ENCODE data around the gene APCDD1.

Gene APCDD1

GRCh38 chr18:10473132-10473531, 18.7 kb downstream of the APCDD1 start:
- no peaks in the 10 kb centered on the region for H3K36me3 ChIP-seq (ENCODE audit: control insufficient read depth, insufficient read depth, low read length)
- H3K4me3 ChIP-seq (replicated peaks; ENCODE audit: low read depth, low read length), result no peak overlapping the region
- no peak for TF ChIP-seq CTCF (IDR thresholded peaks at IDR 0.05; ENCODE audit: insufficient read depth, low read length, poor library complexity, severe bottlenecking)
- no peaks in the 10 kb centered on the region; the same call in 1 of the 2 replicates for H3K27me3 ChIP-seq (replicated peaks; ENCODE audit: control insufficient read depth, insufficient read depth, low read length)
- no peak for DNase-seq (ENCODE audit: extremely low read depth, insufficient read length)

GRCh38 chr18:10474309-10474708, 19.9 kb downstream of the APCDD1 start:
- Histone ChIP-seq H3K36me3 (ENCODE audit: control insufficient read depth, insufficient read depth, low read length) (no peaks in the 10 kb centered on the region), H3K4me3 (replicated peaks; ENCODE audit: low read depth, low read length) (no peak overlapping the region), H3K27me3 (replicated peaks; ENCODE audit: control insufficient read depth, insufficient read depth, low read length) (no peaks in the 10 kb centered on the region; the same call in none of the 2 replicates)
- no peak for TF ChIP-seq CTCF (IDR thresholded peaks at IDR 0.05; ENCODE audit: insufficient read depth, low read length, poor library complexity, severe bottlenecking)
- DNase-seq (ENCODE audit: extremely low read depth, insufficient read length), result no peak

GRCh38 chr18:10475276-10475653, 20.8 kb downstream of the APCDD1 start:
- Histone ChIP-seq H3K36me3 (ENCODE audit: control insufficient read depth, insufficient read depth, low read length) (no peaks in the 10 kb centered on the region), H3K27me3 (replicated peaks; ENCODE audit: control insufficient read depth, insufficient read depth, low read length) (no peaks in the 10 kb centered on the region; the same call in none of the 2 replicates), H3K4me3 (replicated peaks; ENCODE audit: low read depth, low read length) (no peak overlapping the region)
- no peak for TF ChIP-seq CTCF (IDR thresholded peaks at IDR 0.05; ENCODE audit: insufficient read depth, low read length, poor library complexity, severe bottlenecking)
- DNase-seq (ENCODE audit: extremely low read depth, insufficient read length), result no peak

- no peak for TF ChIP-seq CTCF (IDR thresholded peaks at IDR 0.05; ENCODE audit: insufficient read depth, low read length, poor library complexity, severe bottlenecking)
- H3K36me3 ChIP-seq (ENCODE audit: control insufficient read depth, insufficient read depth, low read length), result no peaks in the 10 kb centered on the region
- no peak overlapping the region for H3K4me3 ChIP-seq (replicated peaks; ENCODE audit: low read depth, low read length)
- no peaks in the 10 kb centered on the region; the same call in none of the 2 replicates for H3K27me3 ChIP-seq (replicated peaks; ENCODE audit: control insufficient read depth, insufficient read depth, low read length)
- no peak for DNase-seq (ENCODE audit: extremely low read depth, insufficient read length)
Measured at GRCh38 chr18:10475654-10476291, 21.3 kb downstream of the APCDD1 start.

GRCh38 chr18:10476338-10476791, 21.9 kb downstream of the APCDD1 start:
- no peaks in the 10 kb centered on the region; the same call in none of the 2 replicates for H3K27me3 ChIP-seq (replicated peaks; ENCODE audit: control insufficient read depth, insufficient read depth, low read length)
- H3K4me3 ChIP-seq (replicated peaks; ENCODE audit: low read depth, low read length), result no peak overlapping the region
- H3K36me3 ChIP-seq (ENCODE audit: control insufficient read depth, insufficient read depth, low read length), result no peaks in the 10 kb centered on the region
- no peak for DNase-seq (ENCODE audit: extremely low read depth, insufficient read length)
- no peak for TF ChIP-seq CTCF (IDR thresholded peaks at IDR 0.05; ENCODE audit: insufficient read depth, low read length, poor library complexity, severe bottlenecking)

All from GM06990 (cell line).